Hepatocyte (in vitro differentiated cells): Measurements from ENCODE around the gene SGCD.

Experiments used
- EZH2 ChIP-seq: fragments of 200-600 bp; sonication (generic); IDR thresholded peaks from 2 replicates; pipeline ENCODE4 v1.6.1; 2016; ENCODE audit warnings: antibody characterized with exemption, mild to moderate bottlenecking, borderline replicate concordance
- TF ChIP-seq, protein P1 (sequence below): fragments of 200-600 bp; sonication (generic); IDR thresholded peaks from 2 replicates; pipeline ENCODE4 v1.5.1; 2016; ENCODE audit warnings: antibody characterized with exemption, mild to moderate bottlenecking; ENCODE audit not compliant: poor library complexity

DNA sequence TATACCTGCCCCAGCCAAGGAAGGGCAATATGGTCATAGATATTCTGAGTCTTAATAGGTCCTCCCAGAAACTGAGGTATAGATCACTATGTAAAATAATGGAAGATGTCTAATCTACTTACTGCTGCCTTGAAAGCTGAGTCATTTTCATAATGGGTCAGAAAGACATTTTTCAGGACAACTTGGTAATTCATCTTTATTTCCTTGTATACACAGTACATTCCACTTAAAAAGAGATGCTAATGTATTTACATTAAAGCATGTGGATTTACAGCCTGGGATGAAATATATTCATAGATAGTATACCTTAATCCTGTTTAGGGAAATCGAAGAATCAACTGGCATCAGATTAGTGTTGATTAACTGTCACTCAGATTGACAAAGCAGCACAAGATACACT is 304.0 kb downstream of the SGCD start:
- TF ChIP-seq, protein P1, sequence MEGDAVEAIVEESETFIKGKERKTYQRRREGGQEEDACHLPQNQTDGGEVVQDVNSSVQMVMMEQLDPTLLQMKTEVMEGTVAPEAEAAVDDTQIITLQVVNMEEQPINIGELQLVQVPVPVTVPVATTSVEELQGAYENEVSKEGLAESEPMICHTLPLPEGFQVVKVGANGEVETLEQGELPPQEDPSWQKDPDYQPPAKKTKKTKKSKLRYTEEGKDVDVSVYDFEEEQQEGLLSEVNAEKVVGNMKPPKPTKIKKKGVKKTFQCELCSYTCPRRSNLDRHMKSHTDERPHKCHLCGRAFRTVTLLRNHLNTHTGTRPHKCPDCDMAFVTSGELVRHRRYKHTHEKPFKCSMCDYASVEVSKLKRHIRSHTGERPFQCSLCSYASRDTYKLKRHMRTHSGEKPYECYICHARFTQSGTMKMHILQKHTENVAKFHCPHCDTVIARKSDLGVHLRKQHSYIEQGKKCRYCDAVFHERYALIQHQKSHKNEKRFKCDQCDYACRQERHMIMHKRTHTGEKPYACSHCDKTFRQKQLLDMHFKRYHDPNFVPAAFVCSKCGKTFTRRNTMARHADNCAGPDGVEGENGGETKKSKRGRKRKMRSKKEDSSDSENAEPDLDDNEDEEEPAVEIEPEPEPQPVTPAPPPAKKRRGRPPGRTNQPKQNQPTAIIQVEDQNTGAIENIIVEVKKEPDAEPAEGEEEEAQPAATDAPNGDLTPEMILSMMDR, result no peak
- no peak for TF ChIP-seq EZH2
